Caki2 (cell line): ENCODE results near the gene HS1BP3. TPM values are rescaled to one million over a fixed set of nuclear protein-coding genes. Genes with fewer than 3 reads are reported as not detected.

Experiments used
- DNase-seq: peaks from one replicate; pipeline ENCODE4 v3.0.0-alpha.2; 2015; ENCODE audit warnings: low read depth
- in situ Hi-C: cut with HindIII; loops from 2 replicates; pipeline ENCODE4 v1.10.0; 2016; ENCODE audit warnings: low sequenced_read_pairs, low pct_unique_long_range_greater_than_20kb, mixed read lengths
- total RNA-seq: library from RNA; depleted of rRNA; stranded (reverse); fragments of >200 nt; shearing (Covaris generic); gene quantifications from 2 replicates; pipeline ENCODE4 v1.2.3, GENCODE V29; 2014; ENCODE audit warnings: low replicate concordance

Gene HS1BP3
- total RNA-seq, 1 experiment from 2014 or later = 66.2 TPM

GRCh38 chr2:20588918-20589871, 61.7 kb downstream of the HS1BP3 start:
- in situ Hi-C loops = no loop called here
- no peak for DNase-seq

- no peak for DNase-seq
- in situ Hi-C loops = no loop called here
Measured at GRCh38 chr2:20585710-20586594, 64.9 kb downstream of the HS1BP3 start.

GRCh38 chr2:20585359-20585709, 65.6 kb downstream of the HS1BP3 start:
- no peak for DNase-seq
- in situ Hi-C loops = no loop called here

GRCh38 chr2:20584399-20585358, 66.2 kb downstream of the HS1BP3 start:
- in situ Hi-C loops = no loop called here
- DNase-seq = peak; percentile 99

GRCh38 chr2:20584045-20584398, 66.9 kb downstream of the HS1BP3 start:
- in situ Hi-C loops = no loop called here
- no peak for DNase-seq

GRCh38 chr2:20583425-20583881, 67.4 kb downstream of the HS1BP3 start:
- in situ Hi-C loops = no loop called here
- no peak for DNase-seq

- no peak for DNase-seq
- in situ Hi-C loops = no loop called here
Measured at GRCh38 chr2:20582600-20583221, 68.2 kb downstream of the HS1BP3 start.

- in situ Hi-C loops = no loop called here
- DNase-seq = peak; percentile 61
Measured at GRCh38 chr2:20580690-20581437, 70.0 kb downstream of the HS1BP3 start.

- no peak for DNase-seq
- in situ Hi-C loops = no loop called here
Measured at GRCh38 chr2:20579866-20580265, 71.0 kb downstream of the HS1BP3 start.

GRCh38 chr2:20578895-20579825, 71.7 kb downstream of the HS1BP3 start:
- peak; percentile 96 for DNase-seq
- in situ Hi-C loops = no loop called here

- in situ Hi-C loops = no loop called here
- no peak for DNase-seq
Measured at GRCh38 chr2:20578266-20578894, 72.5 kb downstream of the HS1BP3 start.

- in situ Hi-C loops = no loop called here
- DNase-seq = peak; percentile 96
Measured at GRCh38 chr2:20577495-20578235, 73.2 kb downstream of the HS1BP3 start.

- in situ Hi-C loops = no loop called here
- DNase-seq = no peak
Measured at GRCh38 chr2:20576598-20577115, 74.2 kb downstream of the HS1BP3 start.

- in situ Hi-C loops = no loop called here
- no peak for DNase-seq
Measured at GRCh38 chr2:20575935-20576597, 74.8 kb downstream of the HS1BP3 start.
